Osteocyte (in vitro differentiated cells): ENCODE measurements around the gene CDYL. TPM values are rescaled to one million over a fixed set of nuclear protein-coding genes. Genes with fewer than 3 reads are reported as not detected.

Experiments used
- DNase-seq: peaks from one replicate; pipeline ENCODE4 v3.0.0; 2021; ENCODE audit warnings: mixed read lengths; ENCODE audit not compliant: unreplicated experiment; ENCODE audit errors: extremely low spot score
- H3K27ac Mint-ChIP-seq: one replicate; pipeline ENCODE4 v1.8.0; 2021; ENCODE audit warnings: mild to moderate bottlenecking, mixed read lengths; ENCODE audit not compliant: unreplicated experiment
- H3K27me3 Mint-ChIP-seq: one replicate; pipeline ENCODE4 v1.8.0; 2021; ENCODE audit warnings: mixed read lengths; ENCODE audit not compliant: unreplicated experiment
- H3K36me3 Mint-ChIP-seq: one replicate; pipeline ENCODE4 v1.8.0; 2021; ENCODE audit warnings: mixed read lengths; ENCODE audit not compliant: unreplicated experiment
- H3K4me1 Mint-ChIP-seq: one replicate; pipeline ENCODE4 v1.8.0; 2021; ENCODE audit warnings: mixed read lengths; ENCODE audit not compliant: unreplicated experiment
- H3K4me3 Mint-ChIP-seq: one replicate; pipeline ENCODE4 v1.8.0; 2021; ENCODE audit warnings: mild to moderate bottlenecking, moderate library complexity, mixed read lengths; ENCODE audit not compliant: unreplicated experiment
- H3K9me3 Mint-ChIP-seq: one replicate; pipeline ENCODE4 v1.8.0; 2021; ENCODE audit warnings: mixed read lengths; ENCODE audit not compliant: unreplicated experiment
- total RNA-seq: library from RNA; stranded (reverse); gene quantifications from 2 replicates; pipeline ENCODE4 v1.2.1, GENCODE V29; 2021
- TF ChIP-seq, protein P1 (sequence below): fragments of 200-600 bp; sonication (generic); IDR thresholded peaks from 2 replicates; pipeline ENCODE4 v1.5.0; 2021; ENCODE audit warnings: antibody characterized with exemption, mild to moderate bottlenecking, moderate library complexity

The CDYL gene
- total RNA-seq, 1 donor from 2014 or later, result 39.8 TPM

DNA sequence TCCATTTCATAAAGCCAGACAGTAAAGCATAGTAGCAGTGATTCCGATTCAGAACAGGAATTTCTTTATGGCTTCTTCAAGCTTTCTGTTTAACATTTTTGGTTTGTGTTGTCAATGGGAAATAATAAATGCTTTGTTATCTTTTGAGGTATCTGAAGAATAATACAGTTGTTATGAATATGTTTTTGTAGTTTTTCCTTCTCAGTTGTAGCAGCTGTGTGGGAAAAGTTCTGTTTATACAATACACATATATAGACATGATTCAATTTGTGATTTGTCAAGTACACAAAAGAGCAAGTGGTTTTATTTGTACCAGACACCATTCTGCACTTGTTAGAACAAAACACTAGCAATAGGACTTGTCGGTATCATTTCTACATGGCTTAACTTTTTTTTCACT is 96.6 kb downstream of the CDYL start:
- TF ChIP-seq, protein P1, sequence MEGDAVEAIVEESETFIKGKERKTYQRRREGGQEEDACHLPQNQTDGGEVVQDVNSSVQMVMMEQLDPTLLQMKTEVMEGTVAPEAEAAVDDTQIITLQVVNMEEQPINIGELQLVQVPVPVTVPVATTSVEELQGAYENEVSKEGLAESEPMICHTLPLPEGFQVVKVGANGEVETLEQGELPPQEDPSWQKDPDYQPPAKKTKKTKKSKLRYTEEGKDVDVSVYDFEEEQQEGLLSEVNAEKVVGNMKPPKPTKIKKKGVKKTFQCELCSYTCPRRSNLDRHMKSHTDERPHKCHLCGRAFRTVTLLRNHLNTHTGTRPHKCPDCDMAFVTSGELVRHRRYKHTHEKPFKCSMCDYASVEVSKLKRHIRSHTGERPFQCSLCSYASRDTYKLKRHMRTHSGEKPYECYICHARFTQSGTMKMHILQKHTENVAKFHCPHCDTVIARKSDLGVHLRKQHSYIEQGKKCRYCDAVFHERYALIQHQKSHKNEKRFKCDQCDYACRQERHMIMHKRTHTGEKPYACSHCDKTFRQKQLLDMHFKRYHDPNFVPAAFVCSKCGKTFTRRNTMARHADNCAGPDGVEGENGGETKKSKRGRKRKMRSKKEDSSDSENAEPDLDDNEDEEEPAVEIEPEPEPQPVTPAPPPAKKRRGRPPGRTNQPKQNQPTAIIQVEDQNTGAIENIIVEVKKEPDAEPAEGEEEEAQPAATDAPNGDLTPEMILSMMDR, result no peak
- Mint-ChIP-seq H3K9me3 (peaks cover 10% of the 10 kb centered on the region), H3K27me3 (no peaks in the 10 kb centered on the region), H3K4me1 (peaks cover 47% of the 10 kb centered on the region), H3K36me3 (peaks cover 7% of the 10 kb centered on the region), H3K4me3 (no peak overlapping the region), H3K27ac (peak overlapping the region; percentile 27)
- DNase-seq, result no peak

DNA sequence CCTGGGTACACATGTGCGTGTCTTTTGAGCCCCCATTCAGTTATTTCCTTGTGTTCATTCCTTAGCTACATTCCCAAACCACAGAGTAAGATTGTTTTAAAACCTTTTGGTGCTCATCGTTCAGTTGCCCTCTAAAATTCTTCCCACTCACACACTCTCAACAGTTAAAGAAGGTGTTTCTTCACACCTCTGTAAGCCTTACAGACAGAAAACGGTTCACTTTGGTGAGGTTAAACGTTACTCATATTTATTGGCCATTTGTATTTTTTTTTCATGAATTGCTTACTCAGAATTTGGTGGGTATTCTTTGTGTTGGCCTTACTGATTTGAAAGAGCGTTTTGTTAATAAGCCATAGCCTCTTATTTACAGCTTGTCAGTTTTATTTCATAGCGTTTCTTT is 97.7 kb downstream of the CDYL start:
- DNase-seq, result no peak
- peaks cover 3% of the 10 kb centered on the region for H3K36me3 Mint-ChIP-seq
- peaks cover 5% of the 10 kb centered on the region for H3K9me3 Mint-ChIP-seq
- no peak overlapping the region for H3K4me3 Mint-ChIP-seq
- TF ChIP-seq, protein P1, result no peak
- H3K4me1 Mint-ChIP-seq, result peaks cover 47% of the 10 kb centered on the region
- no peaks in the 10 kb centered on the region for H3K27me3 Mint-ChIP-seq
- H3K27ac Mint-ChIP-seq, result no peak overlapping the region

DNA sequence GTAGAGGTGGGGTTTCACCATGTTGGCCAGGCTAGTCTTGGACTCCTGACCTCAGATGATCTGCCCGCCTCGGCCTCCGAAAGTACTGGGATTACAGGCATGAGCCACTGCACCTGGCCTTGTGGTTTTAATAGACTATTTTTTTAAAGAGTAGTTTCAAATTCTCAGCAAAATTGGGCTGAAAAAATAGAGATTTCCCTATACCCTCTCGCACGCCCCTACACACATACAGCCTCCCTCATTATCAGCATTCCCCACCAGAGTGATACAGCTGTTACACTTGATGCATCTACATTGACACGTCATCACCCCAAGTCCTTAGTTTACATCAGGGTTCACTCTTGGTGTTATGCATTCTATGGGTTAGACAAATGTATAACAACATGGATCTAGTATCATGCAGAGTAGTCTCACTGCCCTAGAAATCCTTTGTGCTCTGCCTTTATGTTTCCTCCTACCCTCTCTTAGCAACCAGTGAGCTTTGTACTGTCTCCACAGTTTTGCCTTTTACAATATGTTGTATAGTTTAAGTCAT is 103.6 kb downstream of the CDYL start:
- Mint-ChIP-seq H3K27ac (no peak overlapping the region), H3K9me3 (no peaks in the 10 kb centered on the region), H3K4me1 (peaks cover 23% of the 10 kb centered on the region), H3K27me3 (no peaks in the 10 kb centered on the region), H3K36me3 (no peaks in the 10 kb centered on the region), H3K4me3 (no peak overlapping the region)
- TF ChIP-seq, protein P1, result no peak
- no peak for DNase-seq

DNA sequence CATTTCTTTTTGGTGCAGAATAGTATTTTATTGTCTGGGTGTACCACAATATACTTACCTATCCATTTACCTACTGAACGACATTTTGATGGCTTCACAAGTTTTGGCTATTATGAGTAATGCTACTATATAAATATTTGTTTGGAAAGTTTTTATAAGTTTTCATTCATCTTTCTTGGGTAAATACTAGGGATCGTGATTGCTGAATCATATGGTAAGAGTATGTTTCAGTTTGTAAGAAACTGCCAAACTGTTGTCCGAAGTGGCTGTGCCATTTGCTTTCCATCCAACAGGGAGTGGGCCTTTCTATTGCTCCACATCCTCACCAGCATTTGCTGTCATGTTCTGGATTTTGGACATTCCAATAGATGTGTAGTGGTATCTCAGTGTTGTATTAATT is 104.2 kb downstream of the CDYL start:
- TF ChIP-seq, protein P1, result no peak
- H3K36me3 Mint-ChIP-seq, result no peaks in the 10 kb centered on the region
- no peak overlapping the region for H3K4me3 Mint-ChIP-seq
- no peak for DNase-seq
- H3K27ac Mint-ChIP-seq, result no peak overlapping the region
- H3K9me3 Mint-ChIP-seq, result no peaks in the 10 kb centered on the region
- peaks cover 21% of the 10 kb centered on the region for H3K4me1 Mint-ChIP-seq
- H3K27me3 Mint-ChIP-seq, result no peaks in the 10 kb centered on the region

DNA sequence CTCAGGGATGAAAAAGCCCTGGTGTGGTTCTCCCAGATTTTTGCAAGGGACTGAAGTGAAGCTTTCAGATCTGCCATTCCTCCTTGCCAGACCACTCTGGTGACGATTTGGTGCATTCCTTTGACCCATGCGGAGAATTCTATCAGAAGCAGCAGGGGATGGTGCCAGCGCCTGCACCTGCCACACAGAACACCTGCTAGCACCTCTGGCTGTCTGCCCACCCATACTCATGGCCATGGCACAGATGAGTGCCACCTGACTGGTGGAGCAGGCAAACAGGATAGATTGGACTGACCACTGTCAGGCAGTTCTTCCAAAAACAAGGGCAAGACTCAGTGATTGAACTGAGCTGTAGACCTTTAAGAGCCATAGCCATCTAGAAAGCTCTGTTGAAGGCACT is 107.1 kb downstream of the CDYL start:
- no peaks in the 10 kb centered on the region for H3K9me3 Mint-ChIP-seq
- H3K27me3 Mint-ChIP-seq, result no peaks in the 10 kb centered on the region
- H3K4me3 Mint-ChIP-seq, result no peak overlapping the region

More for the DNA sequence above, 107.1 kb downstream of the CDYL start:
- TF ChIP-seq, protein P1, result no peak
- H3K4me1 Mint-ChIP-seq, result peaks cover 9% of the 10 kb centered on the region
- no peaks in the 10 kb centered on the region for H3K36me3 Mint-ChIP-seq
- no peak overlapping the region for H3K27ac Mint-ChIP-seq
- DNase-seq, result peak; percentile 63
